ENCODE data around the gene SOX5.
"Not testable (repeated sequence)": the region's sequence is repeated elsewhere in the genome, so short reads cannot be mapped to it uniquely, and the experiment has no call there.

The SOX5 gene

GRCh38 chr12:23824358-23824757 is 125.1 kb downstream of the SOX5 start:
- Histone ChIP-seq H3K4me3 (ENCODE audit: insufficient read depth, low read depth, low read length) (no peak overlapping the region), H3K36me3 (ENCODE audit: control insufficient read depth, insufficient read depth, low read length) (peaks cover 10% of the 10 kb centered on the region), H3K27me3 (ENCODE audit: control insufficient read depth, insufficient read depth, low read length, poor library complexity, severe bottlenecking) (no peaks in the 10 kb centered on the region), H3K4me1 (ENCODE audit: control insufficient read depth, insufficient read depth, low read length) (no peaks in the 10 kb centered on the region), H3K27ac (ENCODE audit: insufficient read depth, low read depth, low read length, poor library complexity, severe bottlenecking) (no peak overlapping the region), H3K9me3 (ENCODE audit: control insufficient read depth, low read length) (no peaks in the 10 kb centered on the region)
- WGBS, 2 experiments = 92 to 94% methylated on average over 7 to 8 of the region's 8 CpGs

DNA sequence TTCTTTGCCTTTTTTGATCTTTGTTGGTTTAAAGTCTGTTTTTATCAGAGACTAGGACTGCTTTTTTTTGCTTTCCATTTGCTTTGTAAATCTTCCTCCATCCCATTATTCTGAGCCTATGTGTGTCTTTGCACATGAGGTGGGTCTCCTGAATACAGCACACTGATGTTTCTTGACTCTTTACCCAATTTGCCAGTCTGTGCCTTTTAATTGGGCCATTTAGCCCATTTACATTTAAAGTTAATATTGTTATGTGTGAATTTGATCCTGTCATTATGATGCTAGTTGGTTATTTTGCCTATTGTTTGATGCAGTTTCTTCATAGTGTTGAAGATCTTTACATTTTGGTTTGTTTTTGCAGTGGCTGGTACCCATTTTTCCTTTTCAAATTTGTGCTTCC is 126.6 kb downstream of the SOX5 start:
- H3K4me3 ChIP-seq (ENCODE audit: insufficient read depth, low read depth, low read length); H3K27ac ChIP-seq (ENCODE audit: insufficient read depth, low read depth, low read length, poor library complexity, severe bottlenecking); H3K27me3 ChIP-seq (ENCODE audit: control insufficient read depth, insufficient read depth, low read length, poor library complexity, severe bottlenecking); H3K9me3 ChIP-seq (ENCODE audit: control insufficient read depth, low read length); H3K4me1 ChIP-seq (ENCODE audit: control insufficient read depth, insufficient read depth, low read length): not testable (repeated sequence)
- peaks cover 10% of the 10 kb centered on the region for H3K36me3 ChIP-seq (ENCODE audit: control insufficient read depth, insufficient read depth, low read length)

- no peaks in the 10 kb centered on the region for H3K36me3 ChIP-seq (ENCODE audit: control insufficient read depth, insufficient read depth, low read length)
- no peak overlapping the region for H3K27ac ChIP-seq (ENCODE audit: insufficient read depth, low read depth, low read length, poor library complexity, severe bottlenecking)
- no peaks in the 10 kb centered on the region for H3K27me3 ChIP-seq (ENCODE audit: control insufficient read depth, insufficient read depth, low read length, poor library complexity, severe bottlenecking)
- H3K4me1 ChIP-seq (ENCODE audit: control insufficient read depth, insufficient read depth, low read length) = no peaks in the 10 kb centered on the region
- no peaks in the 10 kb centered on the region for H3K9me3 ChIP-seq (ENCODE audit: control insufficient read depth, low read length)
- WGBS, 2 experiments = 92 to 100% methylated on average over 2 of the region's 2 CpGs
- H3K4me3 ChIP-seq (ENCODE audit: insufficient read depth, low read depth, low read length) = no peak overlapping the region
These were observed 132.1 kb downstream of the SOX5 start for GRCh38 chr12:23817345-23817744.

DNA sequence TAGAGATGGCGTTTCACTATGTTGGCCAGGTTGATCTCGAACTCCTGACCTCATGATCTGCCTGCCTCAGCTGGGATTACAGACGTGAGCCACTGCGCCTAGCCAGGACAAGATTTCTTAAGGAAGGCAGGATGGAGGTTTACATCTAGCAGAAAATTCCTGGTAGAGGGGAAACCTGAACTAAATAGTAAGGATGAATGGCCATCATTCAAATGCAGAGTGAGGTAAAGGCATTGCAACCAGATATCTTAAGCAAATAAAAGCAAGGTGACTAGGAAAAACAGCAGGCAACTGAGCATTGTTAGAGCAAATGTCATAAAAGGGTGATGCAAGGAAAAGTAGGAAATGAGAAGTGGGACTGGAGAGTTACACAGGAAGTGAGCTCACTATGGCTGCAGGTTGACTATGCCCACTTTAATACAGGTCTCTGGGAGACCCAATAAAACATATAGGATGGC is 133.0 kb downstream of the SOX5 start:
- no peaks in the 10 kb centered on the region for H3K36me3 ChIP-seq (ENCODE audit: control insufficient read depth, insufficient read depth, low read length)
- H3K4me3 ChIP-seq (ENCODE audit: insufficient read depth, low read depth, low read length) = no peak overlapping the region
- H3K4me1 ChIP-seq (ENCODE audit: control insufficient read depth, insufficient read depth, low read length) = no peaks in the 10 kb centered on the region
- H3K9me3 ChIP-seq (ENCODE audit: control insufficient read depth, low read length) = no peaks in the 10 kb centered on the region
- no peaks in the 10 kb centered on the region for H3K27me3 ChIP-seq (ENCODE audit: control insufficient read depth, insufficient read depth, low read length, poor library complexity, severe bottlenecking)
- WGBS, 2 experiments = 82 to 84% methylated on average over 4 of the region's 4 CpGs
- H3K27ac ChIP-seq (ENCODE audit: insufficient read depth, low read depth, low read length, poor library complexity, severe bottlenecking) = no peak overlapping the region

GRCh38 chr12:23815810-23816209 is 133.7 kb downstream of the SOX5 start:
- Histone ChIP-seq H3K27me3 (ENCODE audit: control insufficient read depth, insufficient read depth, low read length, poor library complexity, severe bottlenecking) (no peaks in the 10 kb centered on the region), H3K27ac (ENCODE audit: insufficient read depth, low read depth, low read length, poor library complexity, severe bottlenecking) (no peak overlapping the region), H3K4me1 (ENCODE audit: control insufficient read depth, insufficient read depth, low read length) (no peaks in the 10 kb centered on the region), H3K9me3 (ENCODE audit: control insufficient read depth, low read length) (no peaks in the 10 kb centered on the region), H3K4me3 (ENCODE audit: insufficient read depth, low read depth, low read length) (no peak overlapping the region), H3K36me3 (ENCODE audit: control insufficient read depth, insufficient read depth, low read length) (no peaks in the 10 kb centered on the region)
- 96 to 100% methylated on average over 2 of the region's 3 CpGs for WGBS, 2 experiments

DNA sequence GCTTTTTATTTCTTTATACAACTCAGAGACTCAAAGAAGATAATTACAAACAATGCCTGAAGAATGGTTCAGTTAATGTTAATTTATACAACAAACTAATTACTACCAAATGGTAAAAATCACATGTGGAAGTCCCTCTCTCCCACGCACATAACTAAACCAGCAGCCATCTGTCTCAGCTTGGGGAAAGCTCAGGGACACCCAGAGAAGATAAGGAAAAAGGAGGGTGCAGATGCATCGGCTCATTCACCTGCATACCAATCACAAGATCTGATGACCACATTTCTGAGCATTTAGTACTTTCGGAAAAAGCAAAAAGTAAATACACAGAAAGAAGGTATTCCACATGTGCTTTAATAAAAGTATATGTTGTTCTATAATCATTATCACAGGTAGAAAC is 136.3 kb downstream of the SOX5 start:
- no peaks in the 10 kb centered on the region for H3K36me3 ChIP-seq (ENCODE audit: control insufficient read depth, insufficient read depth, low read length)
- H3K27me3 ChIP-seq (ENCODE audit: control insufficient read depth, insufficient read depth, low read length, poor library complexity, severe bottlenecking) = no peaks in the 10 kb centered on the region
- no peaks in the 10 kb centered on the region for H3K4me1 ChIP-seq (ENCODE audit: control insufficient read depth, insufficient read depth, low read length)
- H3K9me3 ChIP-seq (ENCODE audit: control insufficient read depth, low read length) = no peaks in the 10 kb centered on the region
- no peak overlapping the region for H3K4me3 ChIP-seq (ENCODE audit: insufficient read depth, low read depth, low read length)
- WGBS, 2 experiments = 83 to 87% methylated on average over 2 to 3 of the region's 3 CpGs
- no peak overlapping the region for H3K27ac ChIP-seq (ENCODE audit: insufficient read depth, low read depth, low read length, poor library complexity, severe bottlenecking)

DNA sequence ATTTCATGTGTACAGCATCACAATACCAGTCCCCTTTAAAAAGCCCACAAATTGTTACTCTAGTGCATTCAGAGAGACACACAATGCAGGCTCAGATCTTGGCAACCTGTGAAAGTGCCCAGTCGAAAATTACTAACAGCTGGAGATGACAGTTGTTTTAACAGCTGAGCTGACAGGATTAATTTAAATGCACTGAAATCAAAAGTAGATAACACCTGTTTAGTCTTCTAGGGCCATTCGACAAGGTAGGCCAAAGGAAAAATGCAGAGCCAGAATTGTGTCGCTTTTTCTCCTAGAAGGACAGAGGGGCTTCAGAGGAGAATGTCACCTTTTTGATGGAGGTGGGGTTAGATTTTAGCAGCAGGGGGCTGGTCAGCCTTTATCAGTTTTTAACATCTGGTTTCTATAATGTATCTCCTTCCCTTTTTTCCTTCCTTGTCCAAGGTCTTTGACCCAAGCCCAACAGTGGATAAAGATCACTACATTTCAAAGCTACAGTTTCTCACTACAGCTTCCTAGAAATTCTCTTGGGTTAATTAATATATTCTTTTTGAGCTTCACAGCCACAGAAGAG is 139.1 kb downstream of the SOX5 start:
- H3K27ac ChIP-seq (ENCODE audit: insufficient read depth, low read depth, low read length, poor library complexity, severe bottlenecking) = no peak overlapping the region
- WGBS, 2 experiments = 85 to 87% methylated on average over 3 of the region's 3 CpGs
- no peaks in the 10 kb centered on the region for H3K36me3 ChIP-seq (ENCODE audit: control insufficient read depth, insufficient read depth, low read length)
- H3K4me1 ChIP-seq (ENCODE audit: control insufficient read depth, insufficient read depth, low read length) = no peaks in the 10 kb centered on the region
- H3K4me3 ChIP-seq (ENCODE audit: insufficient read depth, low read depth, low read length) = no peak overlapping the region
- no peaks in the 10 kb centered on the region for H3K9me3 ChIP-seq (ENCODE audit: control insufficient read depth, low read length)
- no peaks in the 10 kb centered on the region for H3K27me3 ChIP-seq (ENCODE audit: control insufficient read depth, insufficient read depth, low read length, poor library complexity, severe bottlenecking)

GRCh38 chr12:23803540-23803939 is 145.9 kb downstream of the SOX5 start:
- Histone ChIP-seq H3K4me1 (ENCODE audit: control insufficient read depth, insufficient read depth, low read length) (no peaks in the 10 kb centered on the region), H3K36me3 (ENCODE audit: control insufficient read depth, insufficient read depth, low read length) (no peaks in the 10 kb centered on the region), H3K9me3 (ENCODE audit: control insufficient read depth, low read length) (no peaks in the 10 kb centered on the region), H3K27ac (ENCODE audit: insufficient read depth, low read depth, low read length, poor library complexity, severe bottlenecking) (no peak overlapping the region), H3K4me3 (ENCODE audit: insufficient read depth, low read depth, low read length) (no peak overlapping the region), H3K27me3 (ENCODE audit: control insufficient read depth, insufficient read depth, low read length, poor library complexity, severe bottlenecking) (no peaks in the 10 kb centered on the region)
- WGBS, 2 experiments = 86 to 97% methylated on average over 2 of the region's 2 CpGs

DNA sequence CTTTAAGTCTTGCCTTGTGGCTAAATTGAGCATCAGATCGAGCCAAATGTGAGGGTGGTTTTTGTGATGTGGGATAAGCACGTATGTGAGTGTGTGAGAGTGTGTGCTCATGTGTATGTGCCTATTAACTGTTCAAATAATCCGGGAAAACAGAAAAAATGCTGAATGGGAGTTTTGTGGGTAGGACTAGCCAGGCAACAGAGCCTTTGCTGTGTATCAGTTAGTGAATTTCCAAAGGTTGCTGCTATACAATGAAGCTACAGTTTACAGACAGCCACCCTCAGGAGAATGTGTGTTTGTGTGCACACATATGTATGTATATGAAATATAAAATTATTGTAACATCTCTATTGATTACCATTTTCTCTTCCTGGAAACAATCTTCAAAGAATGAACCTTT is 154.0 kb downstream of the SOX5 start:
- Histone ChIP-seq H3K27ac (ENCODE audit: insufficient read depth, low read depth, low read length, poor library complexity, severe bottlenecking) (no peak overlapping the region), H3K4me3 (ENCODE audit: insufficient read depth, low read depth, low read length) (no peak overlapping the region), H3K27me3 (ENCODE audit: control insufficient read depth, insufficient read depth, low read length, poor library complexity, severe bottlenecking) (no peaks in the 10 kb centered on the region), H3K36me3 (ENCODE audit: control insufficient read depth, insufficient read depth, low read length) (no peaks in the 10 kb centered on the region), H3K9me3 (ENCODE audit: control insufficient read depth, low read length) (no peaks in the 10 kb centered on the region), H3K4me1 (ENCODE audit: control insufficient read depth, insufficient read depth, low read length) (no peaks in the 10 kb centered on the region)
- 90 to 93% methylated on average over 3 of the region's 3 CpGs for WGBS, 2 experiments

- Histone ChIP-seq H3K4me1 (ENCODE audit: control insufficient read depth, insufficient read depth, low read length) (no peaks in the 10 kb centered on the region), H3K4me3 (ENCODE audit: insufficient read depth, low read depth, low read length) (no peak overlapping the region), H3K27me3 (ENCODE audit: control insufficient read depth, insufficient read depth, low read length, poor library complexity, severe bottlenecking) (no peaks in the 10 kb centered on the region), H3K9me3 (ENCODE audit: control insufficient read depth, low read length) (no peaks in the 10 kb centered on the region), H3K27ac (ENCODE audit: insufficient read depth, low read depth, low read length, poor library complexity, severe bottlenecking) (no peak overlapping the region), H3K36me3 (ENCODE audit: control insufficient read depth, insufficient read depth, low read length) (no peaks in the 10 kb centered on the region)
- WGBS, 2 experiments = 95 to 97% methylated on average over 1 of the region's 1 CpG
These were observed 168.4 kb downstream of the SOX5 start for GRCh38 chr12:23781118-23781517.

- no peak overlapping the region for H3K4me3 ChIP-seq (ENCODE audit: insufficient read depth, low read depth, low read length)
- no peaks in the 10 kb centered on the region for H3K4me1 ChIP-seq (ENCODE audit: control insufficient read depth, insufficient read depth, low read length)
- no peaks in the 10 kb centered on the region for H3K36me3 ChIP-seq (ENCODE audit: control insufficient read depth, insufficient read depth, low read length)
- WGBS, 2 experiments = 100% methylated on average over 1 of the region's 2 CpGs
- H3K27me3 ChIP-seq (ENCODE audit: control insufficient read depth, insufficient read depth, low read length, poor library complexity, severe bottlenecking) = no peaks in the 10 kb centered on the region
- H3K27ac ChIP-seq (ENCODE audit: insufficient read depth, low read depth, low read length, poor library complexity, severe bottlenecking) = no peak overlapping the region
- H3K9me3 ChIP-seq (ENCODE audit: control insufficient read depth, low read length) = no peaks in the 10 kb centered on the region
These were observed 174.3 kb downstream of the SOX5 start for GRCh38 chr12:23775208-23775607.
